NCI-H1092 (cell line): ENCODE measurements around the gene HDDC2.

Experiments used
- DNase-seq: peaks from one replicate; lab custom pipeline; 2025; lab: John Stamatoyannopoulos, UW

Gene HDDC2

GRCh38 chr6:125301435-125302391, at the start of gene HDDC2:
HDDC2 (minus strand) TSS chr6:125301967; CDS start chr6:125301932, 35 bp downstream.
- DNase-seq, result peak; percentile 22

GRCh38 chr6:125346926-125347563, 45.3 kb upstream of the HDDC2 start:
- no peak for DNase-seq

GRCh38 chr6:125346201-125346925, 44.6 kb upstream of the HDDC2 start:
- DNase-seq, result no peak

- no peak for DNase-seq
These were observed 39.7 kb upstream of the HDDC2 start for GRCh38 chr6:125341460-125341859.

- no peak for DNase-seq
These were observed 39.2 kb upstream of the HDDC2 start for GRCh38 chr6:125340991-125341390.

GRCh38 chr6:125340175-125340835, 38.5 kb upstream of the HDDC2 start:
- no peak for DNase-seq

GRCh38 chr6:125339653-125340052, 37.9 kb upstream of the HDDC2 start:
- no peak for DNase-seq

- no peak for DNase-seq
These were observed 36.6 kb upstream of the HDDC2 start for GRCh38 chr6:125338381-125338780.

GRCh38 chr6:125337706-125338105, 35.9 kb upstream of the HDDC2 start:
- no peak for DNase-seq

GRCh38 chr6:125332664-125333063, 30.9 kb upstream of the HDDC2 start:
- no peak for DNase-seq

- no peak for DNase-seq
These were observed 23.8 kb upstream of the HDDC2 start for GRCh38 chr6:125325586-125325985.

- DNase-seq, result no peak
These were observed 21.6 kb upstream of the HDDC2 start for GRCh38 chr6:125323376-125323775.

- DNase-seq, result no peak
These were observed 14.9 kb upstream of the HDDC2 start for GRCh38 chr6:125316621-125317020.

- DNase-seq, result no peak
These were observed 13.8 kb upstream of the HDDC2 start for GRCh38 chr6:125315548-125315947.

- DNase-seq, result no peak
These were observed 12.3 kb upstream of the HDDC2 start for GRCh38 chr6:125314009-125314581.

- no peak for DNase-seq
These were observed 11.2 kb upstream of the HDDC2 start for GRCh38 chr6:125312950-125313349.

GRCh38 chr6:125312478-125312877, 10.7 kb upstream of the HDDC2 start:
- no peak for DNase-seq

- DNase-seq, result peak; percentile 52
These were observed 9.4 kb upstream of the HDDC2 start for GRCh38 chr6:125310994-125311649.

GRCh38 chr6:125307964-125308615, 6.3 kb upstream of the HDDC2 start:
- no peak for DNase-seq

GRCh38 chr6:125307150-125307838, 5.5 kb upstream of the HDDC2 start:
- DNase-seq, result no peak
